Fibroblast of skin of scalp (primary cell): ENCODE results near the gene TMEFF1.

Source experiments
- DNase-seq: peaks from one replicate; pipeline ENCODE4 v3.0.0-alpha.2; 2013

The TMEFF1 gene

DNA sequence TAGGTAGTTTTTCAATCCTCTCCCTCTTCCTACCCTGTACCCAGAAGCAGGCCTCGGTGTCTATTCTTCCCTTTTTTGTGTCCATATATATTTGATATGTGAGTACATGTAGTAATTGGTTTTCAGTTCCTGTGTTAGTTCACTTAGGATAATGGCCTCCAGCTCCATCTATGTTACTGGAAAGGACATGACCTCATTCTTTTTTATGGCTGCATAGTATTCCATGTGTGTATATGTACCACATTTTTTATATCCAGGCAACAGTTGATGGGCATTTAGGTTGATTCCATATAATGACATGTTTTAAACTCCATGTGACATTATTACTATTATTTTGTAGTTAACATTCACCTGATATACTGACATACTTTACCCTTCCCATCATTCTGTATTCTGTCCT lies 154.0 kb downstream of the TMEFF1 start:
- no peak for DNase-seq
